ENCODE data around the gene GALNT8.
A peak's percentile ranks its signal among the peaks of the same experiment; 100 is the strongest.
"Not testable (repeated sequence)": the region's sequence is repeated elsewhere in the genome, so short reads cannot be mapped to it uniquely, and the experiment has no call there.

The GALNT8 gene

DNA sequence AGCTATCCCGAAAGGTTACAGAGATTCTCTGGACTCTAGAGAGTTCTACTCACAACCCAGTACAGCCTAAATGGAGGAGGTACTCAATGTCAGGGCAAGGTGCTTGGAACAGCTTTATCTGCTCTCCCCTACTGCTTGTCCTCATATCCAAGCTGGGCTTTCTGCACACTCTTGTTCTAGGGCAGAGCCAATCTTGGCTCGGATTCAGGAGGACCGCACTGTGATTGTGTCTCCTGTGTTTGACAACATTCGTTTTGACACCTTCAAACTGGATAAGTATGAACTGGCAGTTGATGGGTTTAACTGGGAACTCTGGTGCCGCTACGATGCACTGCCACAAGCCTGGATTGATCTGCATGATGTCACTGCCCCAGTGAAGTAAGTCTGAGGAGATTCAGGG lies 25.0 kb downstream of the GALNT8 start:
- no peak for DNase-seq

DNA sequence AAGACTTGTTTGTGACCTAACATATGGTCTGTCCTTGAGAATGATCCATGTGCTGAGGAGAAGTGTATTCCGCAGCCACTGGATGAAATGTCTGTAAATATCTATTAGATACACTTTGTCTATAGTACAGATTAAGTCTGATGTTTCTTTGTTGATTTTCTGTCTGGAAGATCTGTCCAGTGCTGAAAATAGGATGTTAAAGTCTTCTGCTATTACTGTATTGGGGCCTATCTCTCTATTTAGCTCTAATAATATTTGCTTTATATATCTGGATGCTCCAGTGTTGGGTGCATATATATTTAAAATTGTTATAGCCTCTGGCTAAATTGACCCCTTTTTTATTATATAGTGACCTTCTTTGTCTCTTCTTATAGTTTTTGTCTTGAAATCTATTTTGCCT lies 31.5 kb downstream of the GALNT8 start:
- DNase-seq = not testable (repeated sequence)

DNA sequence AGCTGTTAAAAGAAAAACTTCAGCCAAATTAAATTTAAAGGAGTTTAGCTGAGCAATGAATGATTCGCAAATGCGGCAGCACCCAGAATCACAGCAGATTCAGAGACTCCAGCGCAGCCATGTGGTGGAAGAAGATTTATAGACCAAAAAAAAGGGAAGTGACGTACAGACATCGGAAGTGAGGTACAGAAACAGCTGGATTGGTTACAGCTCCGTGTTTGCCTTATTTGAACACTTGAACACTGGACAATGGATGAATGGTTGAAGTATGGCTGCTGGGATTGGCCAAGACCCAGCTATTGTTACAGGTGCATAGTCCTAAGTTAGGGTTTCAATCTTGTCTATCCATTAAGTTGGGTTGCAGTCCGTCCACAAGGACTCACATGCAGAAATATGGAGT lies 42.6 kb downstream of the GALNT8 start:
- DNase-seq = no peak

DNA sequence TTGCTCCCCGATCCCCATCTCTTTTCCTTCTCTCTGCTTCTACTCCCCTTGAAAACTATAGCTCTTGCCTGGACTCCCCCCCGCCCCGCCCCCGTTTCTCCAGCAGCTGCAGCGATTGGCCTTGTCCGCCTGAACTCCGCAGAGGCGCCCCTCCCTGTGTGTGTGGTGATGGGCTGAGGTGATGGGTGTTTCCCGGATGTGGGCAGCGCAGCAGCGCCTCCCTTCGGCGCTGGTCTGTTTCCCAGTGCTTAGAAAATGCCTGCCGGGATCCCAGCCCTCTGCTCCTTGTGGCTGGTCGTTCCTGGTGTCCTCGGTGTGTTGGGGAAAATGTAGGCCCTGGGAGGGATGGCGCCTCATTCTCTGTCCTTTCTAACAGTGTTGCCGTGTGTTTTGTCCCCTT lies 43.3 kb downstream of the GALNT8 start:
- peak; percentile 53 for DNase-seq

GRCh38 chr12:4766445-4766844 lies 46.2 kb downstream of the GALNT8 start:
- DNase-seq = no peak

DNA sequence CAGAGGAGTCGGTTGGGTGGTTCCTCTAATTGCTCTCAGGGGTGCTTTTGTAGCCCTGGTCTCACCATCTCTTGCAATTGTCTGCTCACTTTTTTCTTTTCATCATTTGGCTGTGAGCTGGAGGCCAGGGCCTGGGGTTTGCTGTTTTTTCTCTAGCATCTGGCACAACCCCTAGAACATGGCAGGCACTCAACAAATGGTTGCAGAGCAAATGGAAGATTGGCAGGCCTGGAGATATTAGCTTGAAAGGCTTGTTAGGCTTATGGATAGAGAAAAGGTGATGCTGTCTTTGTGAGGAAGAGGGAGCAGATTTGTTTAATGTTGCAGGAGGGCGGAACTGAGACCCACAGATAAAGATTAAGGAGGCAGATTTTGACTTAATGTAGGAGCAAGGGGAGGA lies 47.0 kb downstream of the GALNT8 start:
- no peak for DNase-seq

DNA sequence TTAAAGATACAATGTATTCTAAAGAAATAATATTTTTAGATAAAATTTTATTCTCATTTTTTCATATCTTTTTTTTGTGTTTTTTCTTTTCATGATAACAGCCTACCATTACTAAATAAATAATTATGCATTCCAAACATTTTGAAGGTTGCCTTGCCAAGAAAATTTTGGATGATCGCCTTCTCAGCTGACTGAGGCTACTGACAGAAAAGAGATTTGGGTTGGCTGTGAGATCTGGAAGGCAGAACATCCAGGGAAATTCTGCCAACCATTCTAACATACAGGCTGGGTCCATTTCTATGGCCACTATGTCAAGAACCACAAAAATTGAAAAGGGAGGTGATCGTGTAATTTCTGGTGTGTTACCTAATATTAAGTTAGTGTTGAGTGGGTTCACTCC lies 48.1 kb downstream of the GALNT8 start:
- no peak for DNase-seq

DNA sequence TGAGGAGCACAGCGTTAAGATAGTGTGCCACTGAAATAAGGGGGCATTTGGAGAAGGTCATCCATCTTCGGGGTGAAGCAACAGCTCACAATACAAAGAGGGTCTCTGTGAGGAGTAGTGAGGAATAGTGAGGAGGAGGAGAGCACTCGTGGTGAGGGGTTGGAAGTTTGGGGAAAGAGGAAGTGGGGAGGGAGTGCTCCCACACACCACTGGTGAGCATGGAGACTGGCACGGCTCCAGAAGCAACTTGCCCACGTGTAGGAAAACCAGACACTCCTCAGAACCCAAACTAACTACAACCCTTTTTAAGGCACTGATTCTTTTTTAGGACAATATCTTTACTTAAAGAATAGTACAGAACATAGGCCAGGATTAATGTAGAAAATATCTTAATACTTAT lies 48.9 kb downstream of the GALNT8 start:
- no peak for DNase-seq

DNA sequence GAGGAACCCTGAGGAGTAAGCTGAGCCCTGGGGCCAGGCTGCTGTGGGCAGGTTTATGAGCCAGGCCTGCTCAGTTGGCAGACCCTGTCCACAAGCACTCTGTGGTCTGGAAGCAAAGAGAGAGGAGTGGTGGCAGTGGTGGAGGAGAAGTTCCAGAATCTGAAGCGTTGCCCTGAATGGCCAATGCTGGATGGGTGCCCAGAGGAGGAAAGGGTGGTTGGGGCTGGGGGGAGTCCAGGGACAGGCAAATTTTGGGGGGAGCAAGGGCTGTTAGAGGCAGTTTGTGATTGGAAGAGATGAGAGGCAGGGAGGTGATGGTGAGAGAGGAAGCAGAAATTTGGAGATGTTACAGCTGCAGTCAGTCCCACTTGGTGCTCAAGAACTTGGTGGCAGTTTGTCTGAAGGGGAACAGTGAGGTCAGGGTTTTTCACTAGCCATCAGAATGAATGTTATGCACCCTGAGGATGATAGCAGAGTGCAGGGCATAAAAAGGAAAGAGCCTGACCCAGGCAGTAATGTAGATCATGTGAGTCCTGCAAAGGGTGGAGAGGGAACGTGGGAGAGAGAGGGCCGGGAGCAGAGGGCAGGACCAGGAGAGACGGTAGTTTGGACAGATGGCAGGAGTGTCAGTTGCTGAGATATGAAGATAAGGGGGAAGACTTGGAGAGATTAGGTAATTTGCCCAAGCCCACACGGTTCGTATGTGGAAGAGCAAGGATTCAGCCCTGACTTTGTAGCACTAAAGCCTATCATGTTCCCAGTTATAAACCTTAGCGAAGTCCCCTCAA lies 51.2 kb downstream of the GALNT8 start:
- DNase-seq = no peak

DNA sequence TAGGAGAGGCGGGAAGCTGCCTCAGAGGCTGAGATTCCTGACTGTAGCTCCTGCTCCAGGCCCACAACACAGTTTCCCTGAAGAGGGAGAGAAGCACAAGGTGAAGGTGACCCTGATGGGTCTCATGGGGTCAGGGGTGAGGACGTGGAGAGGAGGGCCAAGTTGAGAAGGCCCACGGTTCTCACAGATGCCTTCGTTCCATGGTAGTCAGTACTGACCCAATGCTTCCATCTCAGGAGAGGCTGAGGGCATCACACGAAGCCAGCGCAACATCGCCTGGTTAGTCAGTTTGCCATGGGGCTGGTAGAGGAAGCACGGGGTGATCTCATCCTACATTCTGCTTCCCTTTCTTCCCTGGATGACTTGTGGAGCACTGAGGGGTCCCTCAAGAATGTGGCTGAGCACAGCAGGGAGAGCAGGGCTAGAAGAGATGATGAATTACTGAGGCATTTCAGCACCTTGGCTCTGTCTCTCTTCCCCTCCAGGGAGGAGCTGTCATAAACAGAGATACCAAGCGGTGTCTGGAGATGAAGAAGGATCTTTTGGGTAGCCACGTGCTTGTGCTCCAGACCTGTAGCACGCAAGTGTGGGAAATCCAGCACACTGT lies 51.9 kb downstream of the GALNT8 start:
- no peak for DNase-seq

DNA sequence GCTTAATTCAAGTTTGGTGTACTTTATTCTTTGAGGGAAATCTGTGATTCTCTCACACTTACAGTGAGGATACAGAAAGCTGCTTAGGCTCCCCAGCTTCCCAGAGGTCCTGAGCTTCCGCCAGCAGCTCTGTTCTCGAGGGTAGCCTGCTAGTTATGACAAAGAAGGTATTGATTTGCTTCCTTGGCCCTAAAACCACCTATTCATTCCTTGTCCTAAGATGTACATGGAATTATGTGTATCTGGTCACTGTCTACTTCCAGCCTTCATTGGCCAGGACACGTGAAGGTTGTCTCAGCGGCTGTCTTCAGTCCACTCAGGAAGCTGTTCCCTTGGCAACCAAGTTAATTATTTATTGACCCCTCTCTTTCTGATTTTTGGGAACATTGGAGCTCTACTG lies 55.7 kb downstream of the GALNT8 start:
- no peak for DNase-seq

- DNase-seq = no peak
These were observed 59.5 kb downstream of the GALNT8 start for GRCh38 chr12:4779749-4780148.

GRCh38 chr12:4780641-4781611 lies 60.7 kb downstream of the GALNT8 start:
- DNase-seq = no peak

GRCh38 chr12:4784404-4785054 lies 64.3 kb downstream of the GALNT8 start:
- no peak for DNase-seq

DNA sequence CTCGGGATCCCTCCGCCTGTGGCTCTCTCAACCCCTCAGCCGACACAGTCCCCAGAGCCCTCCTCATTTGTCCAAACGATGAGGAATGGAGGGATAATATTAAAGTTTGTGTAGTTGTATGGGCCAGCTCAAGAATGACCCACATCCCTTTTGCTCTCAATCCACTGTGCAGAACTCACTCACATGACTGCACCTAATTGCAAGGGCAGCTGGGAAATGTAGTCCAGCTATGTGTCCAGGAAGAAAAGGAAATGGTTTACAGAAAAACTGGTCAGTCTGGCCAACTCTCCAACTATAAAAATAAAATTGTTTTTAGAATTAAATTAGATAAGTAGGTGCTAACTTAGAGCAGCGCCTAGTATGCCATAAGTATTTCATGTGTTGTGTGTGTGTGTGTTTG lies 66.6 kb downstream of the GALNT8 start:
- DNase-seq = no peak

DNA sequence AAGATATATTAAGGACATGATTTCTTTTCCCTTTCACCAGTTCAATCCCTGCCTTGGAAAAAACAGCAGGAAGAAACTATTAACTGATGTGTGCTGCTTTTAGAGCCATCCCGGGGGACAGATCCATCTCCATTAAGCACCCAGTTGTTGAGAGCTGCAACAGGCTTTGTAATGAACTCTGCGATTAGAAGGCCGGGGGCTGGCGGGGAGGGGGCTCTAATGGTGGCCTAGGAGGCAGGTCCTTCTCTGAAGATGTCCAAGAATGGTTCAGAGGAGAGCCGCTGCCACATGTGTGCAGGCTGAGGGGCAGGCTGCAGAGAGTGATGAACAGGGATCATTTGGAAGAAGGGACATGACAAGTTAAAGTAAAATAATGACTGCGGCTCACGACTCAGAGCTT lies 67.8 kb downstream of the GALNT8 start:
- no peak for DNase-seq

DNA sequence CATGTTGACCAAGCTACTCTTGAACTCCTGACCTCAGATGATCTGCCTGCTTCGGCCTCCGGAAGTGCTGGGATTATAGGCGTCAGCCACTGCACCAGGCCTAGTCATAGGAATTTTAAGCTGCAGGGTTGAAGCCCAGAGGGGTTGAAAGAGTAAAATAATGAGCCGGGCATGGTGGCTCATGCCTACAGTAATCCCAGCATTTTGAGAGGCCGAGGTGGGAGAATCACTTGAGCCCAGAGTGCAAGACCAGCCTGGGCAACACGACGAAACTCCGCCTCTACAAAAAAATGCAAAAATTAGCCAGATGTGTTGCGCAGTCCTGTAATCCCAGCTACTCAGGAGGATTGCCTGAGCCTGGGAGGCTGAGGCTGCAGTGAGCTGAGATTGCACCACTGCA lies 69.6 kb downstream of the GALNT8 start:
- DNase-seq = no peak

DNA sequence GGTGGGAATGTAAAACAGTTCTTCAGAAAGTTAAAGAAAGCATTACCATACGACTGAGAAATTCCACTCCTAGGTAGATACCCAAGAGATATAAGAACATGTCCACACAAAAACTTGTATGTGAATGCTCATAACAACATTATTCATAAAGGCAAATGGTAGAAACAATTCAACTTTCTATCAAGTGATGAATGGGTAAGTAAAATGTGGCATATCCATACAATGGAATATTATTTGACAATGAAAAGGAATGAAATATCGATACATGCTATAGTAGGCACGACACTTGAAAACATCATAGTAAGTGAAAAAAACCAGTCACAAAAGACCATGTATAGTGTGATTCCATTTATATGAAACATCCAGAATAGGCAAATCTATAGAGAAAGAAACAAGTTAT lies 71.3 kb downstream of the GALNT8 start:
- DNase-seq = no peak

- no peak for DNase-seq
These were observed 74.3 kb downstream of the GALNT8 start for GRCh38 chr12:4794491-4794890.

- DNase-seq = no peak
These were observed 76.0 kb downstream of the GALNT8 start for GRCh38 chr12:4796216-4796615.

DNA sequence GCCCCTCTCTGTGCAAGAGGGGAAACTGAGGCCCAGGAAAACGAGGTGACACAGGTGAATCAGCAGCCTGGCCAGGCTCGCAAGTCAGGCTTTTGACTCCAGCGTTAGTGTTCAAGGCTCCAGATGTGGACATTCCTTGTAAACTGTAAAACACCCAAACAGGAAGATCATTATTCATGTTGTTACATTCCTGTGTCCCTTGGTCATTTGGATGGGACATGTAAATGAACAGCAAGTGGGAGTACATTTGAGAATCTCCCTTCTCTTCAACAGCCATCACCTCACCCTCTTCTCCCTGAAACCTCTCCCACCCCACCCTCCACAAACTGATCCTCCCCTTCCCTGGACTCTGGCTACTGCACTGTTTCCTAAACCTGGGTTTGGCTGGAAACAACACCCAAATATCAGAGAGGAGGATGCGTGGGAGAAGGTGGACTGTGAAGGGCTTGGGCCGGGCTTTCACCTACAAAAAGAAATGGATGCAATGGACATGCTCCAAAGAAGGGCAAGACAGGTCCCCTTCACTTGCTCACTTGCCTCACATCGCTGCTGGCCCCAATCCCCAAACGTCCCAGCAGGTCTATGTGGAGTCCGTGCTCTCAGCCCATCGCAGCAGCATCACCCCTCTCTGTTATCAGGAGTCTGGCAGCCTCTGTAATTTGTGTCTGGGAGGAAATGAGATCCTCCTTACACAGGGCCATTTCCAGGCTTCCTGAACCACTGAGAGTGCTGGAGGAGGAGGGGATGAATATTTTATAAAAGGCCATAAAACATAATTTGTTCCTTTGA lies 76.7 kb downstream of the GALNT8 start:
- DNase-seq = no peak

- DNase-seq = no peak
These were observed 80.4 kb downstream of the GALNT8 start for GRCh38 chr12:4800555-4800954.
